ENCODE results near the gene SLC5A6. TPM values are rescaled to one million over a fixed set of nuclear protein-coding genes. Genes with fewer than 3 reads are reported as not detected.

Gene SLC5A6
- total and polyA plus RNA-seq, 2 of the 8 experiments (the other 6 are each of a cell fraction or from before 2014, with no cell fraction given) = 118 to 183 TPM

DNA sequence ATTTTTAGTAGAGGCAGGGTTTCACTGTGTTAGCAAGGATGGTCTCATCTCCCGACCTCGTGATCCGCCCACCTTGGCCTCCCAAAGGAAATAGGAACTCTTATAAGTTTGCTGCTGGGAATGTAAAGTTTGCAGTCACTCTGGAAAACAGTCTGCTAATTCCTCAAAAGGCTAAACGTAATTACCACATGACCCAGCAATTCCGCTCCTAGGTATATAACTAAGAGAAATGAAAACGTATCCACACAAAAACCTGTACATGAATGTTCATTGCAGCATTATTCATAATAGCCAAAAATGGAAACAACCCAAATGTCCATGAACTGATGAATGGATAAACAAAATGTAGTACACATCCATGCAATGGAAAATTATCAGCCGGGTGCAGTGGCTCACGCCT is 22.1 kb downstream of the SLC5A6 start:
- Histone ChIP-seq H3K23me2 (ENCODE audit: low read depth, low read length) (no peaks in the 10 kb centered on the region), H3K79me1 (ENCODE audit: low read depth, low read length) (no peaks in the 10 kb centered on the region), H3K56ac (replicated peaks; ENCODE audit: insufficient read length, low read depth, low read length) (no peak overlapping the region), H3K9me3 (ENCODE audit: insufficient read depth in 2 of 2, low read depth in 1 of 2, low read length in 1 of 2) (no peaks in the 10 kb centered on the region), H3K4me1 (replicated peaks in 1 of 4; ENCODE audit: control insufficient read depth in 3 of 4, insufficient read depth in 4 of 4, low read length in 3 of 4) (no peaks in the 10 kb centered on the region), H3K18ac (ENCODE audit: extremely low read depth, low read length) (no peak overlapping the region), H4K8ac (ENCODE audit: extremely low read depth, insufficient read depth, low read length) (no peak overlapping the region), H3K23ac (ENCODE audit: insufficient read length) (no peak overlapping the region), H4K5ac (ENCODE audit: insufficient read length, low read depth, low read length) (no peak overlapping the region), H2AFZ (ENCODE audit: low read length) (no peak overlapping the region), H2BK15ac (ENCODE audit: low read length) (no peak overlapping the region), H2AK5ac (ENCODE audit: low read depth, low read length) (no peak overlapping the region), H2BK120ac (replicated peaks; ENCODE audit: low read depth, low read length) (no peak overlapping the region), H4K20me1 (replicated peaks in 1 of 2; ENCODE audit: control insufficient read depth in 1 of 2, insufficient read depth in 2 of 2, low read length in 2 of 2) (no peaks in the 10 kb centered on the region), H3K27me3 (replicated peaks in 1 of 4; ENCODE audit: control insufficient read depth in 3 of 4, extremely low read depth in 1 of 4, insufficient read depth in 3 of 4, low read length in 3 of 4) (no peaks in the 10 kb centered on the region), H3K4me3 (ENCODE audit: extremely low read depth in 1 of 4, insufficient read depth in 2 of 4, low read depth in 3 of 4, low read length in 4 of 4) (no peak overlapping the region), H3K4ac (replicated peaks; ENCODE audit: insufficient read length, low read depth, low read length) (no peak overlapping the region), H3K9ac (replicated peaks in 1 of 4; ENCODE audit: extremely low read depth in 1 of 4, low read depth in 3 of 4, low read length in 3 of 4) (no peak overlapping the region), H2BK12ac (ENCODE audit: low read depth, low read length) (no peak overlapping the region), H2BK5ac (ENCODE audit: low read depth, low read length) (no peak overlapping the region), H3K36me3 (ENCODE audit: control insufficient read depth in 2 of 4, insufficient read depth in 4 of 4, low read length in 3 of 4) (no peaks in the 10 kb centered on the region; a peak in 1 of 8 replicates), H3K27ac (ENCODE audit: low read depth, low read length) (no peak overlapping the region), H2BK20ac (ENCODE audit: low read length) (no peak overlapping the region), H3K14ac (ENCODE audit: insufficient read length) (no peak overlapping the region), H4K91ac (replicated peaks; ENCODE audit: insufficient read length, low read length) (no peak overlapping the region), H3K79me2 (ENCODE audit: control insufficient read depth in 1 of 2, insufficient read depth in 2 of 2, low read length in 2 of 2) (no peaks in the 10 kb centered on the region), H3K4me2 (ENCODE audit: insufficient read depth in 1 of 2, low read depth in 2 of 2, low read length in 2 of 2) (no peak overlapping the region)
- ChIA-PET CTCF (ENCODE audit: partially characterized antibody) (interaction anchor here (0.7 to 6.9 kb wide), 8 partner anchors 13 to 98 kb away, joined by 3 to 97 read pairs (median 6); partner anchors contain the start of gene PRR30), POLR2A (ENCODE audit: partially characterized antibody) (interaction anchor here (0.6 kb wide), 1 partner anchor 13 kb away, joined by 4 read pairs; no protein-coding TSS in a partner anchor)
- DNase-seq (ENCODE audit: low read depth in 1 of 2, low spot score in 2 of 2) (no peak), FAIRE-seq (no peak)
- 95% methylated on average over 8 of the region's 8 CpGs; no CpG with 5 or more reads in 1 of the 2 experiments for WGBS, 2 experiments (ENCODE audit: extremely low coverage in 1 of 2, insufficient coverage in 1 of 2, insufficient read length in 1 of 2, insufficient replicate concordance in 2 of 2, low coverage in 1 of 2, low lambda C conversion rate in 2 of 2, missing lambda C conversion rate in 1 of 2)
- TF ChIP-seq POLR2AphosphoS5 (IDR thresholded peaks at IDR 0.05; ENCODE audit: low read depth, low read length) (no peak), TAF7 (optimal IDR thresholded peaks at IDR 0.05; ENCODE audit: borderline replicate concordance, low read depth, low read length) (no peak), YY1 (IDR thresholded peaks at IDR 0.05; ENCODE audit: low read depth, low read length) (no peak), CBX8 (IDR thresholded peaks at IDR 0.05; ENCODE audit: borderline replicate concordance, low read depth, low read length) (no peak), EP300 (IDR thresholded peaks at IDR 0.05; ENCODE audit: borderline replicate concordance in 1 of 2, low read depth in 2 of 2, low read length in 2 of 2) (no peak), BRCA1 (IDR thresholded peaks at IDR 0.05; ENCODE audit: low read depth, low read length) (no peak), HDAC2 (IDR thresholded peaks at IDR 0.05; ENCODE audit: borderline replicate concordance in 1 of 2, low read depth in 2 of 2, low read length in 2 of 2) (no peak), CTBP2 (IDR thresholded peaks at IDR 0.05; ENCODE audit: borderline replicate concordance, insufficient read depth, insufficient read length, low read length) (no peak), KDM5A (IDR thresholded peaks at IDR 0.05; ENCODE audit: low read length) (no peak), SUZ12 (IDR thresholded peaks at IDR 0.05; ENCODE audit: low read length) (no peak), CBX5 (IDR thresholded peaks at IDR 0.05; ENCODE audit: low read depth, low read length) (no peak)
- TF ChIP-seq, protein P1, sequence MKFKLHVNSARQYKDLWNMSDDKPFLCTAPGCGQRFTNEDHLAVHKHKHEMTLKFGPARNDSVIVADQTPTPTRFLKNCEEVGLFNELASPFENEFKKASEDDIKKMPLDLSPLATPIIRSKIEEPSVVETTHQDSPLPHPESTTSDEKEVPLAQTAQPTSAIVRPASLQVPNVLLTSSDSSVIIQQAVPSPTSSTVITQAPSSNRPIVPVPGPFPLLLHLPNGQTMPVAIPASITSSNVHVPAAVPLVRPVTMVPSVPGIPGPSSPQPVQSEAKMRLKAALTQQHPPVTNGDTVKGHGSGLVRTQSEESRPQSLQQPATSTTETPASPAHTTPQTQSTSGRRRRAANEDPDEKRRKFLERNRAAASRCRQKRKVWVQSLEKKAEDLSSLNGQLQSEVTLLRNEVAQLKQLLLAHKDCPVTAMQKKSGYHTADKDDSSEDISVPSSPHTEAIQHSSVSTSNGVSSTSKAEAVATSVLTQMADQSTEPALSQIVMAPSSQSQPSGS (IDR thresholded peaks at IDR 0.05; ENCODE audit: low read length) = no peak
